Stimulated activated naive CD8-positive, alpha-beta T cell treated with anti-CD3 and anti-CD28 coated beads, Interleukin-15, Interleukin-2, amounts not matched to agents 100 ng/mL and 50 ng/mL, for 24 hours (primary cell): Measurements from ENCODE around the gene OPN4.
A peak's percentile ranks its signal among the peaks of the same experiment; 100 is the strongest.

Source experiments
- H3K27ac Mint-ChIP-seq: one replicate; pipeline ENCODE4 v1.8.0; 2021; ENCODE audit warnings: mild to moderate bottlenecking, mixed read lengths
- H3K27me3 Mint-ChIP-seq: one replicate; pipeline ENCODE4 v1.8.0; 2021; ENCODE audit warnings: mixed read lengths
- H3K36me3 Mint-ChIP-seq: one replicate; pipeline ENCODE4 v1.8.0; 2021; ENCODE audit warnings: low read depth, mixed read lengths
- H3K4me1 Mint-ChIP-seq: one replicate; pipeline ENCODE4 v1.8.0; 2021; ENCODE audit warnings: low read depth, mixed read lengths
- H3K4me3 Mint-ChIP-seq: one replicate; pipeline ENCODE4 v1.8.0; 2021; ENCODE audit warnings: mild to moderate bottlenecking, mixed read lengths
- H3K9me3 Mint-ChIP-seq: one replicate; pipeline ENCODE4 v1.8.0; 2021; ENCODE audit warnings: mixed read lengths

Gene OPN4

DNA sequence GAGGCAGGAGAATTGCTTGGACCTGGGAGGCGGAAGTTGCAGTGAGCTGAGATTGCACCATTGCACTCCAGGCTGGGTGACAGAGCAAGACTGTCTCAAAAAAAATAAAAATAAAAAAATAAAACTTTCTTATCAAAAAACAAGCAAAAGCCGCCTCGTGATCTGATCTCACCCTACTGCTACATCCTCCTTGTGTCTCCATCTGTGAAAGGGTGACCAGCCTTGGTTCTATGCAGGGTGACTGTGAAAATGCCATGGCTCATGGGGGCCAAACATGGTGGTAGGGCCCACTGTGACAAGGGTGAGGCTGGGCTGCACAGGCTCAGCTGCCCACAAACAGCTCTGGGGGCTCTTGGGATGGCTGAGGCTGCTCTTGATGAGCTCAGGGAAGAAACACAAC is 968 bp upstream of the OPN4 start:
- Mint-ChIP-seq H3K4me3 (no peak overlapping the region), H3K4me1 (no peaks in the 10 kb centered on the region), H3K27me3 (no peaks in the 10 kb centered on the region), H3K9me3 (no peaks in the 10 kb centered on the region), H3K27ac (no peak overlapping the region), H3K36me3 (no peaks in the 10 kb centered on the region)

DNA sequence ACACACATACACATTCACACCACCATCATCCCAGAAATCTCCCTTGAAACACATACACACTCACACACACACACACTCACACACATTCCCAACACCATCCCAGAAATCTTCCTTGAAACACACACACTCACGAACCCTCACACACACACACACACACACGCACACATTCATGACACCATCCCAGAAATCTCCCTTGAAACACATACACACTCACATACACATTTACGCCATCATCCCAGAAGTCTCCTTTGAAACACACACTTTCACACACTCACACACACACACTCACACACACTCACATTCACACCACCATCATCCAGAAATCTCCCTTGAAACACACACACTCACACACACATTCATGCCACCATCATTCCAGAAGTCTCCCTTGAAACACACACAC is 360 bp upstream of the OPN4 start:
- H3K36me3 Mint-ChIP-seq = no peaks in the 10 kb centered on the region
- no peaks in the 10 kb centered on the region for H3K4me1 Mint-ChIP-seq
- H3K27me3 Mint-ChIP-seq = no peaks in the 10 kb centered on the region
- H3K27ac Mint-ChIP-seq = no peak overlapping the region
- H3K9me3 Mint-ChIP-seq = no peaks in the 10 kb centered on the region
- no peak overlapping the region for H3K4me3 Mint-ChIP-seq

DNA sequence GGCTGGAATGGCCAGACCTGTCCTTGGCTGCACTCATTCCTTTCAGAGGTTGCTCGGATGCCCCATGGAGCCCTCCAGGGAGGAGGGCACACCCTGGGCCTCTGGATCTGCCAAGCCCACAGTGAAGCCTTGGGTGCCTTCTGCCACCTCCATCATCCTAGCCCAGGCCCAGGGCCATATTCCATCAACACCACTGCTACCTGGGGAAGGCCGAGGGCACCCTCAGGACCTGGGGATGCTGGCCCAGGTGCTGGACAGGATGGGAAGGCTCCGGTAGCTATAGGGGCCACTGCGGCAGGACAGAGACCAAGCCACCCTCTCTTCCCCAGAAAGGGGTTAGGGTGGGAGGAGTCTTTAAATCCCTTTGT is 810 bp downstream of the OPN4 start:
- Mint-ChIP-seq H3K9me3 (no peaks in the 10 kb centered on the region), H3K36me3 (no peaks in the 10 kb centered on the region), H3K4me1 (no peaks in the 10 kb centered on the region), H3K27me3 (no peaks in the 10 kb centered on the region), H3K27ac (no peak overlapping the region), H3K4me3 (no peak overlapping the region)

GRCh38 chr10:86655596-86655995 is 1.2 kb downstream of the OPN4 start:
- Mint-ChIP-seq H3K36me3 (no peaks in the 10 kb centered on the region), H3K27ac (no peak overlapping the region), H3K27me3 (no peaks in the 10 kb centered on the region), H3K4me3 (no peak overlapping the region), H3K4me1 (no peaks in the 10 kb centered on the region), H3K9me3 (no peaks in the 10 kb centered on the region)

DNA sequence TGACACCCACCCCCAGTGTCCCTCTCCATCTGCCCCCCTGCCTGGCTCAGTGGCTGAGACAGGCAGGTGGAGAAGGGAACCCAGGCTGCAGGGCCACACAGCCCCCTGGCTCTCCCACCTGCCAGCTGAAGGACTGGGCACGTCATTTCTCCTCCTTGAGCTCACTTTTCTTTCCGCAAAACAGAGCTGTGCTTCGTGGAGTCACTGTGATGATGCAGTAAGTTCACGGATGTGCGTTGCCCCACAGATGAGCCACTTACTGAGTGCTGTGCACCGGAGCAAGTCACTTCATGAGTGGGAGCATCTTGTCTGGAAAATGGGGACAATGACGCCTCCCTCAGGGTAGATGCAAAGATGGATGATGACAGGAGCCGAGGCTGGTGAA is 2.7 kb downstream of the OPN4 start:
- no peak overlapping the region for H3K4me3 Mint-ChIP-seq
- H3K36me3 Mint-ChIP-seq = no peaks in the 10 kb centered on the region
- H3K9me3 Mint-ChIP-seq = no peaks in the 10 kb centered on the region
- no peaks in the 10 kb centered on the region for H3K4me1 Mint-ChIP-seq
- no peak overlapping the region for H3K27ac Mint-ChIP-seq
- no peaks in the 10 kb centered on the region for H3K27me3 Mint-ChIP-seq

DNA sequence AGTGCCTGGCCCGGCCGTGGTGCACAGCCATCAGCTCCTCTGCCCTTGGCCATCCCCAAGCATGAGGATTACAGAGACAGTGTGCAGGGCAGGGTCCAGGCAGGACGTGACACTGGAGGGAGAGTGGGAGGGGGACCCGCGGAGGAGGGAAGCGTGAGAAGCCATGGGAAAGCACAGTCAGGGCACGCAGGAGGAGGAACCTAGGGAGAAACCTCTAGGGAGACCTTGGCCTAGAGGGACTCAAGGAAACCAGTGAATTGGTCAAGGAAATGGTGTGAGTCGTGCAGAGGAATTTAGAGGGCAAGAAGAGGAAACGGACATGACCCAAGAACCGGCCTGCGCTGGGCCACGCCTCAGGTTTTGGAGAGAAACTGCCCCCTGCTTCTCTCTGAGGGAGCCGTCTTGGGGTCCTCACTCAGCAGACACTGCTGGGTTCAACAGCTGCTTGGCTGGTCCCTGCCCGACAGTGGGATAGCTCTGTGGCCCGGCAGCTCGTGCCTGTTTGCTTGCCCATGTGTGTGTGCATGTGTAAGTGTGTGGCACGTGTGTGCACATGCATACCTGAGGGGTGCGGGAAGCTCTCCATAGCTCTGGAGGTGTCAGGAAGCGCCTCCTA is 3.2 kb downstream of the OPN4 start:
- no peaks in the 10 kb centered on the region for H3K36me3 Mint-ChIP-seq
- no peaks in the 10 kb centered on the region for H3K27me3 Mint-ChIP-seq
- H3K4me3 Mint-ChIP-seq = no peak overlapping the region
- no peak overlapping the region for H3K27ac Mint-ChIP-seq
- H3K9me3 Mint-ChIP-seq = no peaks in the 10 kb centered on the region
- H3K4me1 Mint-ChIP-seq = no peaks in the 10 kb centered on the region

GRCh38 chr10:86658261-86658741 is 4.0 kb downstream of the OPN4 start:
- Mint-ChIP-seq H3K9me3 (no peaks in the 10 kb centered on the region), H3K4me3 (no peak overlapping the region), H3K36me3 (no peaks in the 10 kb centered on the region), H3K4me1 (no peaks in the 10 kb centered on the region), H3K27me3 (no peaks in the 10 kb centered on the region), H3K27ac (no peak overlapping the region)

- Mint-ChIP-seq H3K36me3 (no peaks in the 10 kb centered on the region), H3K27me3 (no peaks in the 10 kb centered on the region), H3K4me1 (no peaks in the 10 kb centered on the region), H3K27ac (no peak overlapping the region), H3K9me3 (no peaks in the 10 kb centered on the region), H3K4me3 (no peak overlapping the region)
Measured at GRCh38 chr10:86658751-86659150, 4.4 kb downstream of the OPN4 start.

DNA sequence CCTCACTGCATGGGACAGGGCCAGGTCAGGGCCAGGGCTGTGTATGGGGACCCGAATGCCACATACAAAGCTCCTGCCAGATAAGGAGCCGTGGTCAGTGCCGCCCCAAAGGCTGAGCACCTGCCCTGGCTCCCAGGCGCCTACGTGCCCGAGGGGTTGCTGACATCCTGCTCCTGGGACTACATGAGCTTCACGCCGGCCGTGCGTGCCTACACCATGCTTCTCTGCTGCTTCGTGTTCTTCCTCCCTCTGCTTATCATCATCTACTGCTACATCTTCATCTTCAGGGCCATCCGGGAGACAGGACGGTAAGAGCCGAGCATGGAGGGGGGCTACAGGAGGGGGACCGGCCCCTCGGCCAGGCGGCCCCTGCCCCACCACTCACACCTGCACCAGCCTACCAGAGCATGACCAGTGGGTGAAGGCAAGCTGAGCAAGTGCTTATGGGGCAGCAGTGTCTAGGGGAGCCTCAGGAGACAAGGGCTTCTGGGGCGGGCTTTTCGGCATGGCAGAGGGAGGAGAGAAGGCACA is 4.9 kb downstream of the OPN4 start:
- no peak overlapping the region for H3K4me3 Mint-ChIP-seq
- H3K9me3 Mint-ChIP-seq = no peaks in the 10 kb centered on the region
- H3K27me3 Mint-ChIP-seq = no peaks in the 10 kb centered on the region
- H3K4me1 Mint-ChIP-seq = no peaks in the 10 kb centered on the region
- no peaks in the 10 kb centered on the region for H3K36me3 Mint-ChIP-seq
- peak overlapping the region; percentile 26 for H3K27ac Mint-ChIP-seq

DNA sequence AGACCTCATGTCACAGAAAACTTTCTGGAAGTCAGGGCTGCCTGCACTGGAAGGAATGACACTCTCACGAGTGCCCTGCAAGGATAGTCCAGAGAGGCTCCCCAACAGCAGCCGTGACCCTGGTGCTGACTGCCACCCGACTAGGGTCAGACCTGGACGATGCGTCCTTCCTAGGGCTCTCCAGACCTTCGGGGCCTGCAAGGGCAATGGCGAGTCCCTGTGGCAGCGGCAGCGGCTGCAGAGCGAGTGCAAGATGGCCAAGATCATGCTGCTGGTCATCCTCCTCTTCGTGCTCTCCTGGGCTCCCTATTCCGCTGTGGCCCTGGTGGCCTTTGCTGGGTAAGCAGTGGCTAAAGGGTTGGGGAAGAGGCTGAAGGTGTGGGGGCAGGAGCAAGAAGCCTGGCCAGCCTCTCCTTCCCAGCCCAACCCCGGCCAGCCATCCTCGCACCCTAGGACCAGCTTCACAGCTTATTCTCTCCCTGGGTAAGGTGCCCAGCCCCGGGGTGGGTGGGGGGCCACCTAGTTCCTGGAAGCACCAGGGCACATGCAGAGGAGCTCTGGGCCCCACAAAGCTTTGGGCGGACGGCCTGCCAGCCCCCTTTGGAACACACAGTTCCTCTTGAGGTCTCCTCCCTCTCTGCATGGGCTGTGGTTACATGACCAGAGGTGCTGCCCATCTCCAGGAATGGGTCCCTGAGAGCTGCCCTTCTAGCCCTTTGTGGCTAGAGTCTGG is 5.5 kb downstream of the OPN4 start:
- Mint-ChIP-seq H3K4me3 (no peak overlapping the region), H3K27ac (no peak overlapping the region), H3K27me3 (no peaks in the 10 kb centered on the region), H3K36me3 (no peaks in the 10 kb centered on the region), H3K9me3 (no peaks in the 10 kb centered on the region), H3K4me1 (no peaks in the 10 kb centered on the region)

GRCh38 chr10:86661161-86662025 is 7.0 kb downstream of the OPN4 start:
- H3K4me3 Mint-ChIP-seq = no peak overlapping the region
- no peak overlapping the region for H3K27ac Mint-ChIP-seq
- H3K27me3 Mint-ChIP-seq = no peaks in the 10 kb centered on the region
- H3K36me3 Mint-ChIP-seq = no peaks in the 10 kb centered on the region
- no peaks in the 10 kb centered on the region for H3K4me1 Mint-ChIP-seq
- H3K9me3 Mint-ChIP-seq = no peaks in the 10 kb centered on the region

GRCh38 chr10:86662186-86663045 is 8.1 kb downstream of the OPN4 start:
- Mint-ChIP-seq H3K27ac (no peak overlapping the region), H3K4me1 (no peaks in the 10 kb centered on the region), H3K36me3 (no peaks in the 10 kb centered on the region), H3K9me3 (no peaks in the 10 kb centered on the region), H3K4me3 (no peak overlapping the region), H3K27me3 (no peaks in the 10 kb centered on the region)

- Mint-ChIP-seq H3K36me3 (no peaks in the 10 kb centered on the region), H3K4me3 (no peak overlapping the region), H3K4me1 (no peaks in the 10 kb centered on the region), H3K9me3 (no peaks in the 10 kb centered on the region), H3K27ac (no peak overlapping the region), H3K27me3 (no peaks in the 10 kb centered on the region)
Measured at GRCh38 chr10:86663046-86663345, 8.6 kb downstream of the OPN4 start.

DNA sequence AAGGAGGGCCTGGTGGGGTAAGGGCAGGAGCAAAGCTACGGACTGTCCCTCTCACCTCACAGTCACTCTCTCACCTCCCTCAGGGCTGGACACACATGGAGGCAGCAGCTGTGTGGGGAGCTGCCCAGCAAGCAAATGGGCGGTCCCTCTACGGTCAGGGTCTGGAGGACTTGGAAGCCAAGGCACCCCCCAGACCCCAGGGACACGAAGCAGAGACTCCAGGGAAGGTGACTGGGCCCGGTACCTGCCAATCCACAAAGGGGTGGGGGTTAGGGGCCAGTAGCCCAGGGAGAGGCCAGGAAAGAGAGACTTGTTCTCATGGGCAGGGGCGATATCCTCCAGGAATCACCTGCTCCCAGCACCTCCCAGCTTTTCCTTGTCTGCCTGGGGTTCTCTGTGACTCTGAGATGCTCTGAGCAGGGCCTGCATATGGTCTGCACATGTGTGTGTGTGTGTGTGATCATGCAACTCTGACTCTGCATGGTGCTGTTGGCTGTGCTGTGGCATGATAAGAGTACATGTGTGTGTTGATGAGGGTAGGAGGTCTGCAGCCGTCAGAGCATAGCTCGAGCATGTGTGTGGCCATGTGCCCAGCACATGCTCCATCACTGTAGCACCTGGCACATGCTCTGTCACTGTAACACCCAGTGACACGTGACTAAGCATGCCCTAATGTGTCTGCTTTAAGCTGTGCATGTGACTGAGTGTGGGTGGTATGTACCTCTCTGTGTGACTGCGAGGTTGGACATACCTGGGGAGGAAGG is 9.4 kb downstream of the OPN4 start:
- H3K4me1 Mint-ChIP-seq = no peaks in the 10 kb centered on the region
- no peaks in the 10 kb centered on the region for H3K9me3 Mint-ChIP-seq

More for the DNA sequence above, 9.4 kb downstream of the OPN4 start:
- H3K27ac Mint-ChIP-seq = no peak overlapping the region
- H3K4me3 Mint-ChIP-seq = no peak overlapping the region
- no peaks in the 10 kb centered on the region for H3K36me3 Mint-ChIP-seq
- no peaks in the 10 kb centered on the region for H3K27me3 Mint-ChIP-seq
